WERI-Rb-1 (cell line): Measurements from ENCODE around the gene GRHPR.

Experiments
- DNase-seq: peaks from one replicate; pipeline ENCODE4 v3.0.0-alpha.2; 2020
- H3K27ac ChIP-seq: fragments of 250-450 bp; sonication (Bioruptor Pico); 2 replicates; pipeline ENCODE4 v1.5.1; 2020; ENCODE audit warnings: mild to moderate bottlenecking, moderate library complexity
- H3K27me3 ChIP-seq: fragments of 250-450 bp; sonication (Bioruptor Pico); 2 replicates; pipeline ENCODE4 v1.5.1; 2021; ENCODE audit warnings: mild to moderate bottlenecking, low read depth, moderate library complexity; ENCODE audit not compliant: insufficient read depth, severe bottlenecking
- H3K36me3 ChIP-seq: fragments of 250-450 bp; sonication (Bioruptor Pico); 2 replicates; pipeline ENCODE4 v1.5.1; 2020; ENCODE audit warnings: mild to moderate bottlenecking, moderate library complexity
- H3K4me3 ChIP-seq: 2 replicates; pipeline ENCODE4 v1.5.1; 2011; ENCODE audit warnings: low read depth, mild to moderate bottlenecking, control low read depth, low read length
- H3K9me3 ChIP-seq: fragments of 250-450 bp; sonication (Bioruptor Pico); 2 replicates; pipeline ENCODE4 v1.5.1; 2021; ENCODE audit warnings: mild to moderate bottlenecking, moderate library complexity; ENCODE audit not compliant: severe bottlenecking
- CTCF ChIP-seq: IDR thresholded peaks from 2 replicates; pipeline ENCODE4 v1.5.1; 2011; ENCODE audit warnings: low read depth, mild to moderate bottlenecking, control low read depth, inconsistent platforms, low read length

Gene GRHPR

DNA sequence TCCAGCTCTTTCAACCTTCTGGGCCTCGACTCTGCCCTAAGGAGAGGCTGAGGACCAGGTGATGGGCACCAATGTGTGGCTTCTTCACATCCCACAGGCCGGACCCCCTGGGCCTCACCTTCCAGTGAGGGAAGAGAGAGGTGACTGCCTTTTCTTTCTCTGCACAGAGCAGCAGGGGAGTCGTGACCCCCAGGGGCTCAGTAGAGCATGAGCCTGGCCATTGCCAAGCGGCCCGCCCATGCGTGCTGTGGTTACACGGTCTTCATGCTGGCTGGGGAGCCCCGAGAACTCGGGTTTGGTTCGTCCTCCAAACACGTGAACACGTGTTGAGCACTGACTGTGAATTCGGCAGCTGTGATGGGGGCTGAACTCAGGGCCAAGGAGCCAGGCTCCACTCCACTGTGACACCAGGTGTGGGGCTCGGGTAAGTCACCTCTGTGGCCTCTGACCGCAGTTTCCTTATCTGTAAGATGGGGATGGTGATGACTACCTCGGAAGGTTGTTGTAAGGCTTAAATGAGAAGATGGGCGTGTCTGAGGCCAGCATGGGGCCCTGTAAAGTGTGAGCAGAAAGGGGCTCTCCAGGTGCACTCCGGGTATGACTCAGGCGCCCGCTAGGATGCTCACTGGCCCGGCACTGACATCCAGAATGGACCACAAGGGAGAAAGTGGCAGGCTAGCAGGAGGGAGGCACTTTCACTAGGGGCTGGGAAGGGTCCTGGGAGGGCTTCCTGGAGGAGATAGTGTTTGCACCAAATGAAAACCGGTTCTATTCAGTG, 13.4 kb upstream of the GRHPR start:
- Histone ChIP-seq H3K27ac (no peak overlapping the region), H3K27me3 (no peaks in the 10 kb centered on the region), H3K36me3 (no peaks in the 10 kb centered on the region), H3K9me3 (no peaks in the 10 kb centered on the region), H3K4me3 (no peak overlapping the region)
- no peak for DNase-seq
- TF ChIP-seq CTCF, result no peak

DNA sequence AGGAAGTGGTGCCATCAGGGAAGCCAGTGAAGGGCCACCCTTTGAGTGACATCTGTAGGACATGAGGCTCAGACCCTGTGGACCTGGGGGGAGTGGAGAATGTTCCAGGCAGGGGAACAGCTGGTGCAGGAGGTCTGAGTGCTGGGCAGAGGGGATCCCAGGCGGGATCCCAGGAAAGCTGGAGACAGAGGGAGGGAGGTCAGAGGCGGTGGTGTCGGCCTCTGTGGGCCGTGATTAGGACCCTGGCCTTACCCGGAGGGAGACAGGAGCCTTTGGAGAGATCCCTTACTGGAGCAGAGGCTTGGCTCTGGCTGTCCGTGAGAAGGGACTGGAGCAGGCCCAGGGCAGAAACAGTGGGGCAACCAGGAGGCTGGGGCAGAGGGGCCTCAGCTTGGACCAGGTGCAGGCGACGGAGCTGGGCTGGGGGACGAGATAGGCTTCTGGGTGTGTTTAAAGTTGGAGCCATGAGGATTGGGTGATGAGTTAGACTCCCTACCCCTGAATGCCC, 12.1 kb upstream of the GRHPR start:
- no peaks in the 10 kb centered on the region for H3K27me3 ChIP-seq
- H3K9me3 ChIP-seq, result no peaks in the 10 kb centered on the region
- H3K27ac ChIP-seq, result no peak overlapping the region
- no peaks in the 10 kb centered on the region for H3K36me3 ChIP-seq
- no peak for DNase-seq
- TF ChIP-seq CTCF, result no peak
- H3K4me3 ChIP-seq, result no peak overlapping the region

- no peaks in the 10 kb centered on the region for H3K9me3 ChIP-seq
- no peak overlapping the region for H3K27ac ChIP-seq
- no peak for DNase-seq
- peak; percentile 49 for TF ChIP-seq CTCF
- H3K4me3 ChIP-seq, result no peak overlapping the region
- no peaks in the 10 kb centered on the region for H3K36me3 ChIP-seq
- H3K27me3 ChIP-seq, result no peaks in the 10 kb centered on the region
Measured at GRCh38 chr9:37410969-37411785, 11.3 kb upstream of the GRHPR start.

GRCh38 chr9:37412431-37413151, 9.9 kb upstream of the GRHPR start:
- H3K27ac ChIP-seq, result peak overlapping the region; percentile 72
- TF ChIP-seq CTCF, result no peak
- H3K36me3 ChIP-seq, result no peaks in the 10 kb centered on the region
- peak; percentile 56 for DNase-seq
- H3K4me3 ChIP-seq, result peak overlapping the region; percentile 31
- H3K27me3 ChIP-seq, result no peaks in the 10 kb centered on the region
- H3K9me3 ChIP-seq, result no peaks in the 10 kb centered on the region

- peak overlapping the region; percentile 72 for H3K27ac ChIP-seq
- H3K9me3 ChIP-seq, result no peaks in the 10 kb centered on the region
- H3K36me3 ChIP-seq, result no peaks in the 10 kb centered on the region
- H3K27me3 ChIP-seq, result no peaks in the 10 kb centered on the region
- no peak for TF ChIP-seq CTCF
- H3K4me3 ChIP-seq, result peak overlapping the region; percentile 31; the same call in 1 of the 2 replicates
- no peak for DNase-seq
Measured at GRCh38 chr9:37413311-37413710, 9.2 kb upstream of the GRHPR start.
